NT2/D1 (cell line): ENCODE results near the gene ZNF346.

Experiments
- DNase-seq: peaks from one replicate; pipeline ENCODE4 v3.0.0-alpha.2; 2011; ENCODE audit warnings: low read depth, low spot score
- H3K27me3 ChIP-seq: 2 replicates; pipeline ENCODE4 v1.6.0; 2011; ENCODE audit warnings: mild to moderate bottlenecking; ENCODE audit not compliant: insufficient read length, insufficient read depth
- H3K36me3 ChIP-seq: 2 replicates; pipeline ENCODE4 v1.6.1; 2011; ENCODE audit warnings: mild to moderate bottlenecking, low read length, mixed read lengths; ENCODE audit not compliant: insufficient read depth, insufficient read length
- H3K4me1 ChIP-seq: 2 replicates; pipeline ENCODE4 v1.5.1; 2011; ENCODE audit not compliant: insufficient read depth, insufficient read length
- H3K4me3 ChIP-seq: 2 replicates; pipeline ENCODE4 v1.5.1; 2011; ENCODE audit warnings: low read depth; ENCODE audit not compliant: insufficient read length
- H3K9ac ChIP-seq: 2 replicates; pipeline ENCODE4 v1.6.0; 2011; ENCODE audit warnings: low read depth; ENCODE audit not compliant: insufficient read length
- H3K9me3 ChIP-seq: 2 replicates; pipeline ENCODE4 v1.5.1; 2011; ENCODE audit warnings: mild to moderate bottlenecking, low read length; ENCODE audit not compliant: insufficient read depth
- SUZ12 ChIP-seq: IDR thresholded peaks from 2 replicates; pipeline ENCODE4 v1.6.1; 2011; ENCODE audit not compliant: insufficient read length, insufficient read depth; ENCODE audit errors: extremely low read depth
- YY1 ChIP-seq: IDR thresholded peaks from 2 replicates; pipeline ENCODE4 v1.6.1; 2011; ENCODE audit not compliant: insufficient read length, insufficient read depth
- ZNF274 ChIP-seq: IDR thresholded peaks from 2 replicates; pipeline ENCODE4 v1.6.1; 2011; ENCODE audit warnings: mild to moderate bottlenecking, low read depth, low read length

The ZNF346 gene

DNA sequence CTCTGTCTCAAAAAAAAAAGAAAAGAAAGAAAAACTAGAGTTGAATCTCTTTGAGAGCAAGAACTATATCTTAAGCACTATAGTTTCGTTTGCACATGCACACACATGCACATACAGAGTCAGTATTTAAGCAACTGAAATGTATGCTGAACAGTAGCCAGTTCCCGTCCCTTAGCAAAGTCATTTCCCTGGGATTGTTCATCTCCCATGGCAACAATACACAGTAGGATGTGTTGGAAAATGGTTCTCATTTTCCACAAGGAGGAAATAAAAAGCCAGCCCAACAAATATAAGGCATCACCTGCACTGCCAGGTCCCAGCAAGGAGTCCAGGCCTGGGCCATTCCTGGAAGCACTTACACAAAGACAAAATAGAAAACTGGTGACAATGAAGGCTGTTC, 4.2 kb upstream of the ZNF346 start:
- no peak for DNase-seq
- Histone ChIP-seq H3K9me3 (no peaks in the 10 kb centered on the region), H3K27me3 (no peaks in the 10 kb centered on the region), H3K9ac (no peak overlapping the region), H3K4me3 (no peak overlapping the region), H3K36me3 (no peaks in the 10 kb centered on the region), H3K4me1 (no peaks in the 10 kb centered on the region)
- TF ChIP-seq SUZ12, result no peak
- TF ChIP-seq ZNF274, result no peak
- TF ChIP-seq YY1, result no peak

GRCh38 chr5:177020033-177020432, 2.5 kb upstream of the ZNF346 start:
- no peak overlapping the region for H3K4me3 ChIP-seq
- H3K36me3 ChIP-seq, result peaks cover 7% of the 10 kb centered on the region
- no peaks in the 10 kb centered on the region for H3K27me3 ChIP-seq
- DNase-seq, result no peak
- no peaks in the 10 kb centered on the region for H3K9me3 ChIP-seq
- no peak overlapping the region for H3K9ac ChIP-seq
- H3K4me1 ChIP-seq, result no peaks in the 10 kb centered on the region
- TF ChIP-seq SUZ12 (no peak), ZNF274 (no peak), YY1 (no peak)

- no peaks in the 10 kb centered on the region for H3K27me3 ChIP-seq
- no peaks in the 10 kb centered on the region for H3K4me1 ChIP-seq
- H3K36me3 ChIP-seq, result peaks cover 9% of the 10 kb centered on the region
- TF ChIP-seq YY1 (no peak), SUZ12 (no peak), ZNF274 (no peak)
- no peaks in the 10 kb centered on the region for H3K9me3 ChIP-seq
- peak overlapping the region; percentile 82 for H3K4me3 ChIP-seq
- DNase-seq, result no peak
- H3K9ac ChIP-seq, result peak overlapping the region; percentile 92
Observed at GRCh38 chr5:177023303-177023664, 788 bp downstream of the ZNF346 start.

DNA sequence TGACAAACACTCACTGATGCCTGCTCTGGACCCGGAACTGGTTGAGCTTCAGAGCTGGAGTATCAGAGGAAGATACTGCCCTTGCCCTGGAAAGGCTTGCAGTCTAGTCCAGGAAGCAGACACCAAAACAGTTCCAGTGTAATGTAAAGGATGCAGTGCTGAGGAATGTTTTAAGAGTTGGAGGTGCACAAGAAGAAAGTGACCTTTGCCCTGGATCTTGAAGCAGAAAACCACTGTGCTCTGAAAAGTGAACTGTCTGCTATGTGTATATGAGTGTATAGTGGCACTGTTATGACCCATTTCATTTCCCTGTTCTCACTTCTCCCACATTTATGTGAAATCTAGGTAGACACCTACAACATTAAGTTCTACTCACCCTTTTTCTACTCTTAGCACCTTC, 2.1 kb downstream of the ZNF346 start:
- H3K4me3 ChIP-seq, result no peak overlapping the region

GRCh38 chr5:177025101-177025601, 2.7 kb downstream of the ZNF346 start:
- H3K9ac ChIP-seq, result no peak overlapping the region

More for the DNA sequence above, 2.1 kb downstream of the ZNF346 start:
- TF ChIP-seq SUZ12 (no peak), ZNF274 (no peak), YY1 (no peak)
- no peak for DNase-seq
- no peaks in the 10 kb centered on the region for H3K9me3 ChIP-seq
- peaks cover 9% of the 10 kb centered on the region for H3K36me3 ChIP-seq
- no peak overlapping the region for H3K9ac ChIP-seq
- no peaks in the 10 kb centered on the region for H3K27me3 ChIP-seq
- H3K4me1 ChIP-seq, result no peaks in the 10 kb centered on the region

GRCh38 chr5:177027665-177028064, 5.2 kb downstream of the ZNF346 start:
- Histone ChIP-seq H3K36me3 (peaks cover 12% of the 10 kb centered on the region), H3K4me1 (no peaks in the 10 kb centered on the region), H3K9me3 (no peaks in the 10 kb centered on the region; the same call in 1 of the 2 replicates), H3K4me3 (no peak overlapping the region), H3K27me3 (no peaks in the 10 kb centered on the region), H3K9ac (no peak overlapping the region)
- no peak for DNase-seq
- no peak for TF ChIP-seq SUZ12
- no peak for TF ChIP-seq ZNF274
- TF ChIP-seq YY1, result no peak

More at GRCh38 chr5:177025101-177025601, 2.7 kb downstream of the ZNF346 start:
- Histone ChIP-seq H3K4me1 (no peaks in the 10 kb centered on the region), H3K9me3 (no peaks in the 10 kb centered on the region), H3K27me3 (no peaks in the 10 kb centered on the region), H3K36me3 (peaks cover 9% of the 10 kb centered on the region), H3K4me3 (no peak overlapping the region)
- DNase-seq, result no peak
- TF ChIP-seq YY1 (no peak), ZNF274 (no peak), SUZ12 (no peak)

- Histone ChIP-seq H3K9me3 (no peaks in the 10 kb centered on the region; the same call in 1 of the 2 replicates), H3K27me3 (no peaks in the 10 kb centered on the region), H3K9ac (no peak overlapping the region), H3K4me1 (no peaks in the 10 kb centered on the region), H3K4me3 (no peak overlapping the region), H3K36me3 (peaks cover 10% of the 10 kb centered on the region)
- no peak for TF ChIP-seq ZNF274
- TF ChIP-seq SUZ12, result no peak
- TF ChIP-seq YY1, result no peak
- DNase-seq, result no peak
Observed at GRCh38 chr5:177029498-177029897, 7.0 kb downstream of the ZNF346 start.

DNA sequence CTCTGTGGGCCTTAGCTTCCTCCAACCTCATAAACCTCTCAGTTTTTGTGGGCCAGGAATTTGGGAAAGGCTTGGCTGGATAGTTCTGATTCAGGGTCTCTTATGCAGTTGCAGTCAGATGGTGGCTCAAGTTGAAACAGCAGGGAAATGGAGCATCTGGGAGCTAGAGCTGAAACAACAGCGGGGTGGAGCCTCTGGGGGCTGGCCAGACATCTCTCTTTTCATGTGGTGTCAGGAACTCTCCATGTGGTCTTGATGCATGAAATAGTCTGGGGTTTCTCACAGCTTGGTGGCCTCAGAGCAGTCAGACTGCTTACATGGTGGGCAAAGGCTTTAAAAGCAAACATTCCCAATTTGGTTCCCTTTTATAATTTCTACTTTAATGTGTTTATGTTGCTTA, 13.5 kb downstream of the ZNF346 start:
- Histone ChIP-seq H3K4me3 (no peak overlapping the region), H3K36me3 (peaks cover 8% of the 10 kb centered on the region), H3K9ac (no peak overlapping the region), H3K4me1 (peaks cover 5% of the 10 kb centered on the region), H3K9me3 (no peaks in the 10 kb centered on the region; the same call in 1 of the 2 replicates), H3K27me3 (no peaks in the 10 kb centered on the region)
- peak; percentile 40 for DNase-seq
- TF ChIP-seq SUZ12 (no peak), ZNF274 (no peak)
